DND-41 (cell line): ENCODE data around the gene LAPTM5.

ENCODE experiments used
- ATAC-seq: fragments of 200-7000 bp; cut with Tn5 transposase; 3 replicates; pipeline ENCODE4 v1.9.1; 2021; ENCODE audit warnings: low read depth; ENCODE audit not compliant: insufficient read depth
- DNase-seq: peaks from one replicate; pipeline ENCODE4 v3.0.0-alpha.2; 2020
- H2AFZ ChIP-seq: 2 replicates; pipeline ENCODE4 v1.6.0; 2012; ENCODE audit warnings: low read depth, low read length
- H3K27ac ChIP-seq: 2 replicates; pipeline ENCODE4 v1.5.1; 2012; ENCODE audit warnings: low read length, inconsistent platforms
- H3K27me3 ChIP-seq: fragments of 200-600 bp; sonication (generic); 2 replicates; pipeline ENCODE4 v1.6.0; 2012; ENCODE audit warnings: low read length, mild to moderate bottlenecking, inconsistent platforms; ENCODE audit not compliant: insufficient read depth, poor library complexity
- H3K36me3 ChIP-seq: 2 replicates; pipeline ENCODE4 v1.5.1; 2012; ENCODE audit warnings: low read length, inconsistent platforms; ENCODE audit not compliant: insufficient read depth
- H3K4me1 ChIP-seq: 2 replicates; pipeline ENCODE4 v1.5.1; 2012; ENCODE audit warnings: mild to moderate bottlenecking, low read length; ENCODE audit not compliant: insufficient read depth
- H3K4me2 ChIP-seq: 2 replicates; pipeline ENCODE4 v1.6.0; 2012; ENCODE audit warnings: mild to moderate bottlenecking, moderate library complexity, low read length, inconsistent platforms; ENCODE audit not compliant: insufficient read depth
- H3K4me3 ChIP-seq, 2 experiments: fragments of 200-600 bp in 1 of 2; shearing (Covaris generic) in 1 of 2; 2 replicates each; pipeline ENCODE4 v1.5.1; 2012 to 2016; ENCODE audit warnings: inconsistent platforms in 2 of 2, low read length in 2 of 2, mild to moderate bottlenecking in 2 of 2, low read depth in 1 of 2, moderate library complexity in 1 of 2
- H3K79me2 ChIP-seq: 2 replicates; pipeline ENCODE4 v1.6.0; 2012; ENCODE audit warnings: low read length, inconsistent platforms; ENCODE audit not compliant: insufficient read depth
- H3K9ac ChIP-seq: 2 replicates; pipeline ENCODE4 v1.6.0; 2012; ENCODE audit warnings: low read depth, mild to moderate bottlenecking, inconsistent platforms, low read length, moderate library complexity
- H3K9me3 ChIP-seq: 2 replicates; pipeline ENCODE4 v1.5.1; 2012; ENCODE audit warnings: low read length, moderate library complexity, mild to moderate bottlenecking, inconsistent platforms; ENCODE audit not compliant: insufficient read depth, severe bottlenecking
- H4K20me1 ChIP-seq: 2 replicates; pipeline ENCODE4 v1.6.0; 2012; ENCODE audit warnings: low read length; ENCODE audit not compliant: insufficient read depth
- EZH2 ChIP-seq: IDR thresholded peaks from 3 replicates; pipeline ENCODE4 v1.6.1; 2012; ENCODE audit warnings: borderline replicate concordance, low read depth, mild to moderate bottlenecking, moderate library complexity, low read length, inconsistent platforms; ENCODE audit not compliant: severe bottlenecking
- TF ChIP-seq, protein P1 (sequence below): IDR thresholded peaks from 2 replicates; pipeline ENCODE4 v1.5.1; 2012; ENCODE audit warnings: borderline replicate concordance, low read length, moderate library complexity, mild to moderate bottlenecking; ENCODE audit not compliant: poor library complexity, severe bottlenecking; ENCODE audit errors: extremely low read depth

The LAPTM5 gene

DNA sequence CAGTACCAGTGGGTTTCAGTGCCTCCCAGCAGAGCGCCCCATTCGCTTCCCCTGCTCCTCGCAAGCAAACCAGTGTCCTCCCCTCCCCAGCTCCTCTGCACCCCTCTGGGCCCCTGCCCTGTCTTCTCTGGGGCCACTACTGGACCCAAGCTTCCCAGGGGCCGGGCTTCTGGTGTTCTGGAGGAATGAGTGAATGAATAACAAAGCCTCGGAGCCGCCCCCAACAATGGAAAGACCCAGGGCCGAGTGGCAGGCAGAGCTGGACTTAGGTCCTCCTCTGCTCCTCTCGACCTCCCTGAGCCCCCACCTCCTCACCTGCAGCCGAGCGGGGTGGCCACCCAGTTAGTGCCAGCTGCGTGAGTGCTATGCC lies 71.8 kb downstream of the LAPTM5 start:
- H3K36me3 ChIP-seq = no peaks in the 10 kb centered on the region

DNA sequence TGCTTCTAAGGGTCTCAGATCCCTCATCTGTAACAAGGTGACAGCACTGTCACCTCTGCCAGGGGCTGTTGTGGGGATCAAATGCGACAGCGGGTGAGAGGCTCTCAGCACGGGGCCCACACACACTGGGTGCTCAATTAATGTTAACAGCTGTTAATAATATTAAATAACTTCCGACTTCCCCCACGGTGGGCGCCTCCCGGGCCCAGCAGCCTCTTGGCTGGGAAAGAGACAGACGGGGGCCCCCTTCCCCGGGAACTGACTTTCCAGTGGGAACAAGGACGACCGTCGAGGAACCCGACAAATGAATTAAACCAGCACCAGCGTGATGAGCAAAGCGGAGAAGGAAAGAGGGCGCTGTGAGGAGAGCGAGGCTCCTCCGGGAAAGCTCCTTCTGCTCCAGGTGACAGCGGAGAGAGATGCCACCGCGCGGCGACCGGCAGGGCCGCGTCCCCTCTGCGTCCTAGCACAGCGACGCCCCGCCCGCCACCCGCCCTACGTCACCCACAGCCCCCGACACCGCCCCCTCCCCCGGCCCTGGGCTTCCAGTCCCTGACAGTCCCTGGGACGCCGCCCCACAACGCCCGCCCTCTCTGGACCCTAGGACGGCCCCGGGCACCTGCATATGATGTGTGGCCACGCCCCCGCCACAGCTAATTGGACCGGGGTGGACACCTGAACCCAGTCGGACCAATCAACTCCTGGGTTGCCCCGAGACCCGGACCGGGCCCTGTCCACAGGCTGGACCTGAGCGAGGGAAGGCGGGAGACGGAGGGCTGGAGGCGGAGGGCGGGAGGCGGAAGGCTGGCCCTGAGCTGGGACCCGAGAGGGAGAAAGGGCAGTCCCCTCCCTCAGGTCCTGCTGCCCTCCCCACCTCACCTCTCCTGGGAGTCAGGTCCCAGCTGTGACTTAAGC lies 72.4 kb downstream of the LAPTM5 start:
- ATAC-seq = no peak
- H2AFZ ChIP-seq = no peak overlapping the region
- H3K4me3 ChIP-seq = no peak overlapping the region
- no peak overlapping the region for H3K4me2 ChIP-seq
- no peak overlapping the region for H3K9ac ChIP-seq
- H3K36me3 ChIP-seq = no peaks in the 10 kb centered on the region
- H4K20me1 ChIP-seq = no peaks in the 10 kb centered on the region
- H3K27ac ChIP-seq = no peak overlapping the region
- peaks cover 11% of the 10 kb centered on the region for H3K27me3 ChIP-seq
- no peak for DNase-seq
- no peaks in the 10 kb centered on the region for H3K4me1 ChIP-seq
- TF ChIP-seq EZH2 = no peak
- TF ChIP-seq, protein P1, sequence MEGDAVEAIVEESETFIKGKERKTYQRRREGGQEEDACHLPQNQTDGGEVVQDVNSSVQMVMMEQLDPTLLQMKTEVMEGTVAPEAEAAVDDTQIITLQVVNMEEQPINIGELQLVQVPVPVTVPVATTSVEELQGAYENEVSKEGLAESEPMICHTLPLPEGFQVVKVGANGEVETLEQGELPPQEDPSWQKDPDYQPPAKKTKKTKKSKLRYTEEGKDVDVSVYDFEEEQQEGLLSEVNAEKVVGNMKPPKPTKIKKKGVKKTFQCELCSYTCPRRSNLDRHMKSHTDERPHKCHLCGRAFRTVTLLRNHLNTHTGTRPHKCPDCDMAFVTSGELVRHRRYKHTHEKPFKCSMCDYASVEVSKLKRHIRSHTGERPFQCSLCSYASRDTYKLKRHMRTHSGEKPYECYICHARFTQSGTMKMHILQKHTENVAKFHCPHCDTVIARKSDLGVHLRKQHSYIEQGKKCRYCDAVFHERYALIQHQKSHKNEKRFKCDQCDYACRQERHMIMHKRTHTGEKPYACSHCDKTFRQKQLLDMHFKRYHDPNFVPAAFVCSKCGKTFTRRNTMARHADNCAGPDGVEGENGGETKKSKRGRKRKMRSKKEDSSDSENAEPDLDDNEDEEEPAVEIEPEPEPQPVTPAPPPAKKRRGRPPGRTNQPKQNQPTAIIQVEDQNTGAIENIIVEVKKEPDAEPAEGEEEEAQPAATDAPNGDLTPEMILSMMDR = no peak
- peaks cover 7% of the 10 kb centered on the region for H3K9me3 ChIP-seq
- no peaks in the 10 kb centered on the region for H3K79me2 ChIP-seq

More for the DNA sequence above, 71.8 kb downstream of the LAPTM5 start:
- Histone ChIP-seq H3K4me3 (no peak overlapping the region), H4K20me1 (no peaks in the 10 kb centered on the region), H3K9ac (no peak overlapping the region), H3K4me2 (no peak overlapping the region), H3K79me2 (no peaks in the 10 kb centered on the region), H2AFZ (no peak overlapping the region), H3K9me3 (peaks cover under 1% of the 10 kb centered on the region), H3K27ac (no peak overlapping the region), H3K27me3 (peaks cover 14% of the 10 kb centered on the region), H3K4me1 (no peaks in the 10 kb centered on the region)
- no peak for DNase-seq
- ATAC-seq = no peak
- TF ChIP-seq, protein P1 = no peak
- TF ChIP-seq EZH2 = no peak

DNA sequence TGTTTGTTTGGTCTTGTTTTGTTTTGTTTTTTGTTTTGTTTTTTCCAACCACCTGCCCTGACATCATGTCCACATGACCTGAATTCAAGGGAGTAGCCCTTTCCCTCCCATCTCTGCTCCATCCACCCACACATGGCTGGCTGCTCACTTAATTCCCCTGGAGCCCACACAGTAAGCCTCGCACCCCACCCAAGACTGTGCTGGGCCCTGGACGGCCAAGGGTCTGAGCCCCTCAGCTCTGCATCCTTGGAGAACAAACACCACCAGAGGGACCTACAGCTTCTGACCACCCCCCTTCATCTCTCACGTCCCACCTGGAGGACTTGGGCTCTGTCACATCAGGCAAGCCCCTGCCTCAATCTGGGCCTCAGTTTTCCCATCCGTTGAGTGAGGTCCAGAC lies 73.3 kb downstream of the LAPTM5 start:
- Histone ChIP-seq H3K36me3 (no peaks in the 10 kb centered on the region), H4K20me1 (no peaks in the 10 kb centered on the region), H3K27ac (no peak overlapping the region), H3K4me2 (no peak overlapping the region), H2AFZ (no peak overlapping the region), H3K9ac (no peak overlapping the region), H3K79me2 (no peaks in the 10 kb centered on the region), H3K4me3 (no peak overlapping the region), H3K27me3 (peaks cover 6% of the 10 kb centered on the region), H3K9me3 (peaks cover 16% of the 10 kb centered on the region), H3K4me1 (no peaks in the 10 kb centered on the region)
- DNase-seq (no peak), ATAC-seq (no peak)
- no peak for TF ChIP-seq EZH2
- TF ChIP-seq, protein P1 = no peak
